Progenitor cell of endocrine pancreas (in vitro differentiated cells): Measurements from ENCODE around the gene NRIP2. TPM values are rescaled to one million over a fixed set of nuclear protein-coding genes. Genes with fewer than 3 reads are reported as not detected.

Source experiments
- DNase-seq: peaks from one replicate; pipeline ENCODE4 v3.0.0; 2021; ENCODE audit warnings: low spot score; ENCODE audit not compliant: unreplicated experiment
- H3K27ac Mint-ChIP-seq: 2 replicates; pipeline ENCODE4 v1.8.0; 2021; ENCODE audit warnings: mild to moderate bottlenecking, moderate library complexity, mixed read lengths
- H3K27me3 Mint-ChIP-seq: 2 replicates; pipeline ENCODE4 v1.8.0; 2021; ENCODE audit warnings: mixed read lengths
- H3K36me3 Mint-ChIP-seq: 2 replicates; pipeline ENCODE4 v1.8.0; 2022; ENCODE audit warnings: mixed read lengths; ENCODE audit not compliant: insufficient read depth
- H3K4me1 Mint-ChIP-seq: 2 replicates; pipeline ENCODE4 v1.8.0; 2021; ENCODE audit warnings: low read depth, mixed read lengths
- H3K4me3 Mint-ChIP-seq: 2 replicates; pipeline ENCODE4 v1.8.0; 2021; ENCODE audit warnings: low read depth, mild to moderate bottlenecking, moderate library complexity, mixed read lengths
- H3K9me3 Mint-ChIP-seq: 2 replicates; pipeline ENCODE4 v1.8.0; 2021; ENCODE audit warnings: low read depth, mixed read lengths
- total RNA-seq: library from RNA; stranded (reverse); gene quantifications from 2 replicates; pipeline ENCODE4 v1.2.1, GENCODE V29; 2021
- TF ChIP-seq, protein P1 (sequence below): fragments of 200-600 bp; sonication (generic); IDR thresholded peaks from one replicate; pipeline ENCODE4 v1.5.0; 2021; ENCODE audit warnings: antibody characterized with exemption, mild to moderate bottlenecking; ENCODE audit not compliant: unreplicated experiment

NRIP2 gene
- total RNA-seq, 1 donor from 2014 or later: not detected

DNA sequence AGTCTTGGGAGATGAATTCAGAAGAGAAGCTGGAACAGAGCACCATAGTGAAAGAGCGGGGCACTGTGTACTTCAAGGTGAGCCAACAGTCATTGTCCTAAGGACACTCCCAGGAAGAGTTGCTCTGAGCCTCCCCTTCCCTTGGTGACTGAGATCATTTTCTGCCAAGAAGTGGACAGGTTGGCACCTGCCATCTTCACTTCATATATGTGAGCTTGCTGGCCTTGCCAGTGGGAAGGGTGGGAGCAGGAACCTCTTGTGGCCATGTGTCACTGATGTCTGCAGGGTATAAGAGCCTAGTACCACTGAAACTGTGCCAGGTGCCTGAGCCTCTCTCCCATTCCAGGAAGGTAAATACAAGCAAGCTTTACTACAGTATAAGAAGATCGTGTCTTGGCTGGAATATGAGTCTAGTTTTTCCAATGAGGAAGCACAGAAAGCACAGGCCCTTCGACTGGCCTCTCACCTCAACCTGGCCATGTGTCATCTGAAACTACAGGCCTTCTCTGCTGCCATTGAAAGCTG, 34.7 kb downstream of the NRIP2 start:
- Mint-ChIP-seq H3K27me3 (no peaks in the 10 kb centered on the region), H3K27ac (no peak overlapping the region), H3K4me3 (no peak overlapping the region), H3K9me3 (no peaks in the 10 kb centered on the region), H3K36me3 (peaks cover 55% of the 10 kb centered on the region), H3K4me1 (peaks cover 10% of the 10 kb centered on the region)
- TF ChIP-seq, protein P1, sequence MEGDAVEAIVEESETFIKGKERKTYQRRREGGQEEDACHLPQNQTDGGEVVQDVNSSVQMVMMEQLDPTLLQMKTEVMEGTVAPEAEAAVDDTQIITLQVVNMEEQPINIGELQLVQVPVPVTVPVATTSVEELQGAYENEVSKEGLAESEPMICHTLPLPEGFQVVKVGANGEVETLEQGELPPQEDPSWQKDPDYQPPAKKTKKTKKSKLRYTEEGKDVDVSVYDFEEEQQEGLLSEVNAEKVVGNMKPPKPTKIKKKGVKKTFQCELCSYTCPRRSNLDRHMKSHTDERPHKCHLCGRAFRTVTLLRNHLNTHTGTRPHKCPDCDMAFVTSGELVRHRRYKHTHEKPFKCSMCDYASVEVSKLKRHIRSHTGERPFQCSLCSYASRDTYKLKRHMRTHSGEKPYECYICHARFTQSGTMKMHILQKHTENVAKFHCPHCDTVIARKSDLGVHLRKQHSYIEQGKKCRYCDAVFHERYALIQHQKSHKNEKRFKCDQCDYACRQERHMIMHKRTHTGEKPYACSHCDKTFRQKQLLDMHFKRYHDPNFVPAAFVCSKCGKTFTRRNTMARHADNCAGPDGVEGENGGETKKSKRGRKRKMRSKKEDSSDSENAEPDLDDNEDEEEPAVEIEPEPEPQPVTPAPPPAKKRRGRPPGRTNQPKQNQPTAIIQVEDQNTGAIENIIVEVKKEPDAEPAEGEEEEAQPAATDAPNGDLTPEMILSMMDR: no peak
- no peak for DNase-seq

DNA sequence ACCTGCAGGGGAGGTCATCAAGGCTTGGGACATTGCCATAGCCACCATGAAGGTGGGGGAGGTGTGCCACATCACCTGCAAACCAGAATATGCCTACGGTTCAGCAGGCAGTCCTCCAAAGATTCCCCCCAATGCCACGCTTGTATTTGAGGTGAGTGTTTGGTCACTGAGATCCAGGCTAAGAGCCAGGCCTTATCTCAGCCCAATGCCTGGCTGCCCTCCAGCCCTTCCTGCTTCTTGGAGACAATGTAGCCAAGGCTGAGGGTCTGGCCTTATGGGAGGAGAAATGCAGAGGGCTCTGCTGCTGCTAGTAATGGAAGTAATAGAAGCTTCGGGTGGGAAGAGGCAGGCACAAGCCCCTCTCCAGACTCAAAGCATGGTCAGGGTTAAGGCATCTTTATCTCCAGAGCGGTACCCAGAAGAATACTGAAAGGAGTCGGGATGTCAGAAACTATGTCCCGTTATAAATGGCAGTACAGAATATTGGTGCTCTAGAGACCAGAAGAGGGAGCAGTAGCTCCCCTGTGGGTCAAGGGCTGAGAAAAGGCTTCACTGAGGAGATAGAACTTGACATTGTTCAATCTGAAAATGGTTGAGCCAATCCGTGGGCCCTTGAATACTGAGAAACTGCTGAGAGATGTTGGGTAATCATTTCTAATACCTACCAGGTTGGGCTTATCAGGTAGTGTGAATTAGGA, 37.0 kb downstream of the NRIP2 start:
- Mint-ChIP-seq H3K4me3 (peak overlapping the region; percentile 84), H3K27ac (no peak overlapping the region), H3K27me3 (peaks cover 13% of the 10 kb centered on the region), H3K4me1 (peaks cover 10% of the 10 kb centered on the region), H3K9me3 (no peaks in the 10 kb centered on the region), H3K36me3 (peaks cover 46% of the 10 kb centered on the region)
- DNase-seq: no peak
- TF ChIP-seq, protein P1: no peak

DNA sequence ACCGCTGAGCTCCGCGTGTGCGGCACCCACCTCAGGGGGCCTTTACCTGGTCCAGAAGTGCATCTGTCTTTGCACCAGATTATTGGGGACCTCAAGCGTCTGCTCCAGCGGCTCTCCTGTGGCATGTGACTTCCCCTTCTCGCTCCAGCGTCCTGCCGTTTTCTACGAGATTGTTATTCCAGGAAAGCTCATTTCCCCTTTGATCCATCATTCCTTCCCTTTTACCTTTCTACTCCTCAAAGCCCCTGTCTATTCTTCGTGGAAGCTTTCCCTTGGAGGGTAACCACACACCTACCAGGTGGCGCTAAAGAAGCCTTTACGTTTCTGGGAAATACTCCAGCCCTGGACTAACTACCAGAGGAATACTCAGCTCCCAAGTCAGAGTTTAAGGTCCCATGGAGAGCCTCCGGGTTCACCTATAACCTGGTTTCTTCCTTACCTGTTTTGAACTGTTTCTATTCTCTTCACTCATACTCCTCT, 38.6 kb downstream of the NRIP2 start:
- no peak for DNase-seq
- H3K4me3 Mint-ChIP-seq: peak overlapping the region; percentile 84
- peak overlapping the region; percentile 89 for H3K27ac Mint-ChIP-seq
- TF ChIP-seq, protein P1: peak; percentile 17
- H3K9me3 Mint-ChIP-seq: no peaks in the 10 kb centered on the region
- H3K4me1 Mint-ChIP-seq: peaks cover 10% of the 10 kb centered on the region
- H3K36me3 Mint-ChIP-seq: peaks cover 34% of the 10 kb centered on the region
- peaks cover 25% of the 10 kb centered on the region for H3K27me3 Mint-ChIP-seq

DNA sequence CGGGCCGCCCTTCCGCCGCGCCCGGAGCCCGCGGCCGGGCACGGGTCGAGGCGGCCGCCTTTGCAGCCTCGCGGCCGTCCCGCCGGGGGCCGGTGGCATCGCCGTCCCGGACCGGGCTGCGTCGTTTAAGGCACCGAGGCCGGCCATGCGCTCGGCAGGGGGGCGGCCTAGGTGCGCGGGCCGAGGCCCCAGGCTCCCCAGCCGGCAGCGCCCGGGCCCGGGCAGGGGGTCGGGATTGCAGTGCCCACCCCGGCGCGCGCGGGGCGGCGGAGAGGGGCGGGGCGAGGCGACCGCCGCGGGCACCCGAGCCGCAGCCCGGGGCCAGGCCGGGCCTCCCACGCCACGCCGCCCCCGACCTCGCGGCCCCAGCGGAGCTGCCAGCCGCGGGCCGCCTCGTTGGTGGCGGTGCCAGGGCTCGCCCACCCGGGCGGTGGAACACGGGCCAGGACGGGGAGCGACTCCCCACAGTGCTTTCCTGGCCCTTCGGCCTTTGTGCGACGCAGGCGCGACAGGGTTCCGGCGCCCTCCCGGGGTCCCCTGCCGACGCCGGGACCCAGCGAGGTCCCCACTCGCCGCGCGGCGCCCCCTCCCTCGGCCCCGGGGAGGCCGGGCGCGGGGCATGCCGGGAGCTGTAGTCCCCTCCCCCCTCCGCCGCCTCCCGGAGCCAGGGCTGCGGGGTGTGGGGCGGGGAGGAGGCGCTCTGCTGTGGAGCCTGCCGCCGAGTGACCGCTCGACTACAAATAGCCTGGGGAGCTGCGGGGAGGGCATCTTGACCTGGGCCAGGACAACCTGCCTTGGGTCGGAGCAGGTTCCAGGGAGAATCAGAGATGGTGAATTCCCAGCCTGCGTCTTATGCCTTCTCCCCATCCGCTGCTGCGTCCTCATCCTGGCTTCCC, 39.3 kb downstream of the NRIP2 start:
- TF ChIP-seq, protein P1: no peak
- Mint-ChIP-seq H3K4me1 (peaks cover 10% of the 10 kb centered on the region), H3K4me3 (peak overlapping the region; percentile 84), H3K9me3 (no peaks in the 10 kb centered on the region), H3K36me3 (peaks cover 29% of the 10 kb centered on the region), H3K27ac (peak overlapping the region; percentile 89), H3K27me3 (peaks cover 32% of the 10 kb centered on the region)
- peak; percentile 65 for DNase-seq

DNA sequence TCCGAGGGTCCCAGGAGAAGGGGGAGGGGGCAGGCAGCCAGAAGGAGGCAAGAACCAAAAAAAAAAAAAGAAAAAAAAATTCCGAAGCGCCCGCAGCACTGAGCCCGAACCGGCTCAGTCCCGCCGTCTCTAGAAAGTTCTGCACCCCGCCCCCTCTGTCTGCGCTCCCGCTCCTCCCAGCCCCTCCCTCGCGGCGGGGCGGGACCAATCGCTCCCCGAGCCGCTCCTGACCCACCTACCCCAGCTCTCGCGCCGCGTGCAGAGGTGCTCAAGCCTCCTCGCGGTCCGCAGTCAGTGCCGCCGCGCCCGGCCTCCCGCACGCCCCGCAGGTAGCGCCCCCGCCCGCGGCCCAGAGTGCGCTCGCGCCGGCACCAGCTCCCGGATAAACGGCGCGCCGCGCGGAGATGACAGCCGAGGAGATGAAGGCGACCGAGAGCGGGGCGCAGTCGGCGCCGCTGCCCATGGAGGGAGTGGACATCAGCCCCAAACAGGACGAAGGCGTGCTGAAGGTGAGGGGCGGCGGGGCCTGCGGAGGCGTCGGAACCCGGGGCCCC, 40.0 kb downstream of the NRIP2 start, which contains the start of gene FKBP4:
Gene FKBP4 (plus strand): TSS at position 235 of the 554 bp plus-strand sequence. CDS start 170 bp downstream, at position 405.
- DNase-seq: peak; percentile 82
- peaks cover 22% of the 10 kb centered on the region for H3K36me3 Mint-ChIP-seq
- no peak within 1 kb of the TSS for H3K27ac Mint-ChIP-seq
- TF ChIP-seq, protein P1: no peak
- H3K9me3 Mint-ChIP-seq: no peaks in the 10 kb centered on the region
- peaks cover 39% of the 10 kb centered on the region for H3K27me3 Mint-ChIP-seq
- H3K4me3 Mint-ChIP-seq: peak within 1 kb of the TSS; percentile 84
- H3K4me1 Mint-ChIP-seq: peaks cover 10% of the 10 kb centered on the region
